GM21717 (cell line): ENCODE results near the gene KCNH2.
"Not testable (repeated sequence)": the region's sequence is repeated elsewhere in the genome, so short reads cannot be mapped to it uniquely, and the experiment has no call there.

Experiments used
- ATAC-seq: cut with Tn5 transposase; IDR thresholded peaks from one replicate; pipeline ENCODE4 v1.9.1; 2021; ENCODE audit warnings: mild to moderate bottlenecking, moderate library complexity; ENCODE audit not compliant: unreplicated experiment

The KCNH2 gene

DNA sequence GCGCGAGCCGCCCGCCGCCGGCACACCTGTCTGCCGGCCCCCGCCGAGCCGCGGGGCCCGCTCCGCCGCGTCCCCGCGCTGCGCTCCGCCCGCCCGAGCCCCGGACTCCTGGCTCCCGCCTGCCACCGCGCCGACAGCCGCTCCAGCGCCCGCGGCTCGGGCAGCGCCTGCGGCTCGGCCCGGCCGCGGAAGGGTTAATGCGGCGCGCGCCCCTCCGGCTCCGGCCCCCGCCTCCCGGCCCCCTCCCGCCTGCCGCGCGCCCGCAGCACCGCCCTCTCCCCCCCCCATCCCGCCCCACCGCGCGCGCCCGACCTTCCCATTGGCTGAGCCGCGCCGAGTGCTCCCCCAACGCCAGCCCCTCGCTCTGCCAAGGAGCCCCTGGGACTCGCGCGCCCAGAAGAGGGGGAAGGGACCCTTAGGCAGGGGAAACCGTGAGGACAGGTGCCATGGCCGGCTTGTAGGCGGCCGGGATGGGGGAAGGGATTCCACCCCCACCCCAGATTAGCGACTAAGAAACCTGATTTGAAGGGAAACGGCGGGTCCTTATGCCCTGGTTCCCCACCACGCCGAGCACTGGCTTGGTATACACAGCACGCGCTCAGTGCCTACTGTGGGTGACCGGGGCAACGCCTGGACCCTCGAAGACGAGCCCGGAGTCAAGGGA lies at the start of gene KCNH2:
Gene KCNH2 (minus strand): TSS at position 196 of the 664 bp plus-strand sequence. CDS start 408 bp downstream, outside the sequence.
- ATAC-seq, result no peak

- ATAC-seq, result peak; percentile 0
Measured at GRCh38 chr7:151027728-151028130, 49.6 kb upstream of the KCNH2 start.

- not testable (repeated sequence) for ATAC-seq
Measured at GRCh38 chr7:151026771-151027727, 48.9 kb upstream of the KCNH2 start.

DNA sequence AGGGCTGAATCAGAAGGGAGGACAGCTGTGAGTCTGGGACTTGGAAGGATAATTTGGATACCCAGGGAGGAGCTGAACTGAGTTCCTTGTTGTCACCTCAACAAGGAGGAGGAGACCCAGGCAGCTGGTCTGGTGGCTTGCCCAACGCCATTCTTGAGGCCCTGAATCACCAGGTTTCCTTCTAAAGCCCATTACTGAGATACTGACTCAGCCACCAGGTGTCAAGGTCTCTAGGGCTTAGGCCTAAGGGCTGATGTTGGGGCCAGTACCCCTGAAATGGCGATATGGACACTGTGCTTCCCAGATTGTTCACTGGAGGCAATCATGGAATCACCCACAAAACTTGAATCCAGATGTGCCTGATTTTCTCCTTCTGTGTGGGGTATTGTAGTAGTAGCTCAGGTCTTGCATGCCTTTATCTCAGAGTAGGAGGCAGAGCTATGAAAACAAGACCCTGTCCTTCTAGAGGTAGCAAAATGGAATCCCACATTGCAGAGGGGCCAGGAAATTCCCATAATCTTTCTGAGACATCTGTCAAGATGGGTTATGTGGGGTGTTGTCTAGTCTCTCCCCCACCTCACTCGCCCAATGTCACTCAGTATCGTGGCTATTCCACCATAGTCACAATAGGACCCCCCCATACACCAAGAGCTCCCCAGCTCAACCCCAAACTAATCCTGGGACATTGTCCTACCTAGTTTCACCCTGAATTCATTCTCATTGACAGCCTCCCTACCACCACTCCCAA lies 48.0 kb upstream of the KCNH2 start:
- no peak for ATAC-seq

- no peak for ATAC-seq
Measured at GRCh38 chr7:151024435-151025056, 46.4 kb upstream of the KCNH2 start, which contains the start of gene ATG9B. Gene ATG9B (minus strand): TSS chr7:151024494. CDS start chr7:151024423, 71 bp downstream.

- ATAC-seq, result no peak
Measured at GRCh38 chr7:151023232-151023631, 45.1 kb upstream of the KCNH2 start.

GRCh38 chr7:151020231-151020630 lies 42.1 kb upstream of the KCNH2 start:
- no peak for ATAC-seq

GRCh38 chr7:151019130-151019447 lies 41.0 kb upstream of the KCNH2 start:
- ATAC-seq, result no peak

DNA sequence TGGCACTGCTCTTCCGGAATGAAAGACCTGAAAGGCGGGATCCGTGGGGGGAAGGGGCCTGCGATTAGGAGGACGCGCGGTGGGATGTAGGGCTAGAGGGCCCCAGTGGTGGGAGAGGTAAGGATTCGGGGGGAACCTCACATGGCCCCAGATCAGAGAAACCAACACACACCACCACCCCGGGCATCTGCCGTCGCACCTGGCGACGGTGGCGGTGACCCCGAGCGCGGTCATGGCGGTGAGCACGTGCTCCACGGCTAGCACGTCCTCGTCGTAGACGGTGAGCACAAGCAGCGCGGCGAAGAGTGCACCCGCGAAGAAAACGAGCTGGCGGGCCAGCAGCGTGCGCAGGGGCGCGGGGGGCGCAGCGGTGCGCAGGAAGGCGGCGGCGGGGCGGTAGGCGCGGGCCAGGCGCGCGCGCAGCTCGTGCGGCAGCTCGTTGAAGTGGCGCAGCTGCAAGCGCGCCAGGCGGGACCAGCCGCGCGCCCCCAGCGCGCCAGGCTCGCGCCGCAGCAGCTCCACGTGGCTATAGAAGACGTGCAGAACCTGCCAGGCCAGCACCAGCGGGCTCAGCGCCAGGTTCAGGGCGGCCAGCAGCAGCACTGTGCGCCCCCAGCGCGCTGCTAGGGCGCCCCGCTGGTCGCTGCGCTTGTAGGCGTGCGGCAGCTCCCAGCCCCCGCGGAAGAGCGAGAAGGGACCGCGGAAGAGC lies 40.5 kb upstream of the KCNH2 start:
- ATAC-seq, result no peak

DNA sequence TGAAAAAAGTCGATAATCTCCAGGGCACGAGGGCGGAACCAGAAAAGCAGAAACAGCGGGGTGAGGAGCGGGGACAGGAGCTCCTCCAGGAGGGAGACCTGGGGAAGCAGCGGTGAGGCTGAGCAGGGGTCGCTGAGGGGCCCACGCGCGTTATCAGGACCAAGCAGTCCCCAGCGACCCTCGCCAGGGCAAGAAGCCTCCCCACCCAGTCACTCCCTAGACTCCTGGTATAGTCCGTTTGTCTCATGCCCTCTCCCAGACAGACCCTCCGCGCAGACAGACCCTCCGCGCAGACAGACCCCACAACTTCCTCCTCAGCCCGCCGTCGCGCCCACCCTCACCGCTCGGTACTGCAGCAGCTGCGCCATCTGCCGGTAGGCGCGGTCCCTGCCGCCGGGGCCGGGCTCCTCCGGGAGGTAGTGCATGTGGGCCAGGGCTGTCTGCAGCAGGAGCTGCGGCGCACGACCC lies 39.9 kb upstream of the KCNH2 start:
- no peak for ATAC-seq

- ATAC-seq, result no peak
Measured at GRCh38 chr7:151017370-151017952, 39.3 kb upstream of the KCNH2 start.

DNA sequence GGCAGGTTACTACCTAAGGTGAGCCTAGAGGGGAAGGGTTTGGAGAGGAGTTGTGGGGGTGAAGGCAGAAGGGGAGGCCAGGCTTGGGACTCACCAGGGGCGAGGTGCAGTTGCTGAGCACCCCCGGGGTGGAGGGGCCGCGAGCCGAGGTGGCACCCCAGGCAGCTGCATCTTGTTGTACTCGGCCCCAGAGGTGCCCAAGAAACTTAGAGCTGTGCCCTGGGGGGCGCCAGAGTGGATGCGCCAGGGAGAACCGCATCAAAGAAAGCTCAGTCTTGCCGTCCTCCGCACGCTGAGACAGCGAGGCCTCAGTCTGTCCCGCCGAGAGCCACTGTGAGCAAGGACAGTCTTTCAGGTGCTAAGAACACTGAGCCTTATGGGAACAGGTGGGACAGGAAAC lies 38.8 kb upstream of the KCNH2 start:
- no peak for ATAC-seq

- no peak for ATAC-seq
Measured at GRCh38 chr7:151016505-151016904, 38.4 kb upstream of the KCNH2 start.

GRCh38 chr7:151015967-151016366 lies 37.8 kb upstream of the KCNH2 start:
- no peak for ATAC-seq

GRCh38 chr7:151014950-151015349 lies 36.8 kb upstream of the KCNH2 start:
- ATAC-seq, result no peak

- no peak for ATAC-seq
Measured at GRCh38 chr7:151013733-151014497, 35.8 kb upstream of the KCNH2 start.

- no peak for ATAC-seq
Measured at GRCh38 chr7:151013356-151013732, 35.2 kb upstream of the KCNH2 start.

DNA sequence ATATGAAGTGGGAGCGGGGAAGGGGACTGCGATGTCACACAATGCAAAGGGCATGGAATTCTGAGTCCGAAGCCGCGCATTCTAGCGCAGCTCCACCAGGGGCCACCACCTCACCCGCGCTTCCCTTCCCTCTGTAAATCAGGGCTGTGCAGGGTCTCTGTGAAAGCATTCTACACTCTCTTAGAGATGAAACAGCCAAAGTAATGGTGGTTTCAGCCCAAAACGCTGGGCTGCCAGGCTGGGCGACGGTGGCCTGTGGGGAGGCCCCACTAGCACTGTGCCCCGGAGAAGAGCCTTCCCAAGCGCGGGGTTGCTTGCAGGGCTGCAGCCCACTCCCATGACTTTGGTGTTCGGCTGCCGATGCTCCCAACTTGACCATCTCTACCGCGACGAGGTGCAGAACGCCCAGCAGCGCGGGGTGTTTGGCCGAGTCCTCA lies 34.8 kb upstream of the KCNH2 start:
- no peak for ATAC-seq
